HG03469 (cell line): Measurements from ENCODE around the gene RBM12.
"Not testable (repeated sequence)": the region's sequence is repeated elsewhere in the genome, so short reads cannot be mapped to it uniquely, and the experiment has no call there.

Experiments used
- ATAC-seq: cut with Tn5 transposase; IDR thresholded peaks from one replicate; pipeline ENCODE4 v1.9.1; 2021; ENCODE audit warnings: mild to moderate bottlenecking, moderate library complexity, moderate number of reproducible peaks; ENCODE audit not compliant: unreplicated experiment

Gene RBM12, protein sequence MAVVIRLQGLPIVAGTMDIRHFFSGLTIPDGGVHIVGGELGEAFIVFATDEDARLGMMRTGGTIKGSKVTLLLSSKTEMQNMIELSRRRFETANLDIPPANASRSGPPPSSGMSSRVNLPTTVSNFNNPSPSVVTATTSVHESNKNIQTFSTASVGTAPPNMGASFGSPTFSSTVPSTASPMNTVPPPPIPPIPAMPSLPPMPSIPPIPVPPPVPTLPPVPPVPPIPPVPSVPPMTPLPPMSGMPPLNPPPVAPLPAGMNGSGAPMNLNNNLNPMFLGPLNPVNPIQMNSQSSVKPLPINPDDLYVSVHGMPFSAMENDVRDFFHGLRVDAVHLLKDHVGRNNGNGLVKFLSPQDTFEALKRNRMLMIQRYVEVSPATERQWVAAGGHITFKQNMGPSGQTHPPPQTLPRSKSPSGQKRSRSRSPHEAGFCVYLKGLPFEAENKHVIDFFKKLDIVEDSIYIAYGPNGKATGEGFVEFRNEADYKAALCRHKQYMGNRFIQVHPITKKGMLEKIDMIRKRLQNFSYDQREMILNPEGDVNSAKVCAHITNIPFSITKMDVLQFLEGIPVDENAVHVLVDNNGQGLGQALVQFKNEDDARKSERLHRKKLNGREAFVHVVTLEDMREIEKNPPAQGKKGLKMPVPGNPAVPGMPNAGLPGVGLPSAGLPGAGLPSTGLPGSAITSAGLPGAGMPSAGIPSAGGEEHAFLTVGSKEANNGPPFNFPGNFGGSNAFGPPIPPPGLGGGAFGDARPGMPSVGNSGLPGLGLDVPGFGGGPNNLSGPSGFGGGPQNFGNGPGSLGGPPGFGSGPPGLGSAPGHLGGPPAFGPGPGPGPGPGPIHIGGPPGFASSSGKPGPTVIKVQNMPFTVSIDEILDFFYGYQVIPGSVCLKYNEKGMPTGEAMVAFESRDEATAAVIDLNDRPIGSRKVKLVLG

GRCh38 chr20:35664466-35665206 is at the start of gene RBM12, which contains the start of gene CPNE1:
TSS of gene RBM12 (minus strand) at chr20:35664900. CDS start at chr20:35655322, 9,578 bp downstream.
TSS of gene CPNE1 (minus strand) at chr20:35664900. CDS start at chr20:35632923, 31,977 bp downstream.
- ATAC-seq = peak; percentile 58

DNA sequence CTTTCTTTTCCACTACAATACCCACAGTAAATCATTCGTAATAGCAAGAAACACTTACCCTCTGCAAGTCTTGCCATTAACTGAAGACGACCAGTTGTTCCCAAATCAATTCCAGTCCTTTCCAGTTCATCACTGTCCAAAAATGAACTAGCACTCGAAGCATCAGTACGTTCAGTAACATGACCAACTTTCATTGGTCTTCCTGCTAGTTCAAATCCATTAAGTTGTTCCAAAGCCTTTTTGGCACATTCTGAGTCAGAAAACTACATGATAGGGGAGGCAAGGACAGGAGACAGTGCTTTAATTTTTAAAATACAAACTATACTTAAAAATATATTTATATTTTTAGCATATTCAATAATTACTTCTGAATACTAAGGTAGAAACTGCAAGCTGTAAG is 49.4 kb upstream of the RBM12 start:
- no peak for ATAC-seq

GRCh38 chr20:35713120-35713519 is 48.4 kb upstream of the RBM12 start:
- ATAC-seq = not testable (repeated sequence)

DNA sequence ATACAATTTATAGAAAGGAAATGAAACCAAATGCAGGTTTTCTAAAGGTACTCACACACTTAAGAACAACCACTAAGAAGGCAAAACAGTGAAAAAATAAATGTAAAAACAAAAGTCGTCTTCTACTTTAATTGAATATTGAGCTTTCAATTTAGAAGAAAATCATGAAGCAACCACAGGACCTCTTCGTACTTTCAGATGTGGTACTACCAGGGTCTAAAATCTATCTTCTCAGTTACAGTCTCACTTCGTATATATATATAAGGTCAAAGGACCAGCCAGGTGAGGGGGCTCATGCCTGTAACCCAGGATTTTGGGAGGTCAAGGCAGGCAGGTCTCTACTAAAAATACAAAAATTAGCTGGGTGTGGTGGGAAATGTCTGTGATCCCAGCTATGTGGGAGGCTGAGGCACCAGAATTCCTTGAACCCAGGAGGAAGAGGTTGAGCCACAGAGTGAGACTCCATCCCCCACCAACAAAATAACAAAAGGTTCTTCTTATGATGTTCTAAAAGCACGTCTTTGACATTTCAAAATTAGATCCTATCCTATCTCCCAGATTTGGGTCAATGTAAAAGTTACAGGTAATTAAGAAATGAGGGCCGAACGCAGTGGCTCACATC is 47.0 kb upstream of the RBM12 start:
- ATAC-seq = no peak

DNA sequence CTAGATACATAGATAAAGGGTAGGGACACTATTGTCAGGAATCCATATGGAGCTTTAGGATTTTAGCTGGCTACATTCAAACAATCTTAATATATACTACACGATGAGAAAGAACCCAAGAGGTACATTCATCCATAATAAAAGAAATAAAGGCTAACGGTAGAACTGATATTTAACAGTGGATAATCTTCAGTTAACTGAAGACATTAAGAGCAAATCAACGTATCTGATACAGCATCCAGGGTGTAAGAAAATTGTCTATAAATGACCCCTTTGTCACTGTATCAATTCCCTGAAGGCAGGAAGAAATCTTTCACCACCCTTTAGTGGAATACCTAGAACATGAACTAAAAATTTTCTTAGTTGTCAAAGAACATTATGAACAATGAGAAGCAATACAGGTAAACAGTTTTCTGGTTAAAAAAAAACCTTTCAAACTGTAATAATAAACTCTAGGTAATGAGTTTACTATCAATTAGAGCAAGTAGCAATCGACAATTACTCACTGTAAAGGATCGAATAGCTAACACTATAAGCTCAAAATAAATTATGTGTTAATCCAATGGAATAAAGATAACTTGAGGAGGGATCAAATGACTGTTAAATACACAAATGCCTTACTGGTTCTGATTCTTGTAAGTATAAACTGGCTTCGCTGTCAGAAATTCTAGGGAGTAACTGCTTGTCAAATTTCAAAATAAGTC is 46.3 kb upstream of the RBM12 start:
- no peak for ATAC-seq

GRCh38 chr20:35710039-35710438 is 45.3 kb upstream of the RBM12 start:
- ATAC-seq = no peak

- ATAC-seq = no peak
Observed at GRCh38 chr20:35709259-35709658, 44.6 kb upstream of the RBM12 start.

DNA sequence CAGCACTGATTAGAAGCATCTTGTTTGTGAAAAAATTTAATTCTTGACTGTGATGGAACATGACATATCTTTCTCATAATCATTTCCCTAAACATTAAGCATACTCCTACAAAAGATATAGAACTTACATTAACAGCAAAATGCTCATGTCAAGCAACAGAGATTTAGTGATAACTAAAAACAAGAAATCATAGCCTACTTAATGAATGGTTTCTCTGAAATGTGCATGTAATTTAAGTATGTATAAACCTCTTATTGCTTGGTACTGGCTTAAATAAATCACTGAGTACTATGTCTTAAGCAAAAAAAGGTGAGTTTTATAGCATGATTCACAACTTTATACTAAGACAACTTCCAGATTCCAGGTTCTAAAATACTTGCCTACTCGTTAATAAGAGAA is 43.8 kb upstream of the RBM12 start:
- no peak for ATAC-seq

GRCh38 chr20:35706591-35707529 is 42.2 kb upstream of the RBM12 start:
- not testable (repeated sequence) for ATAC-seq

- not testable (repeated sequence) for ATAC-seq
Observed at GRCh38 chr20:35705894-35706293, 41.2 kb upstream of the RBM12 start.

GRCh38 chr20:35704514-35705261 is 40.0 kb upstream of the RBM12 start:
- ATAC-seq = no peak

- ATAC-seq = no peak
Observed at GRCh38 chr20:35702824-35703695, 38.4 kb upstream of the RBM12 start.

DNA sequence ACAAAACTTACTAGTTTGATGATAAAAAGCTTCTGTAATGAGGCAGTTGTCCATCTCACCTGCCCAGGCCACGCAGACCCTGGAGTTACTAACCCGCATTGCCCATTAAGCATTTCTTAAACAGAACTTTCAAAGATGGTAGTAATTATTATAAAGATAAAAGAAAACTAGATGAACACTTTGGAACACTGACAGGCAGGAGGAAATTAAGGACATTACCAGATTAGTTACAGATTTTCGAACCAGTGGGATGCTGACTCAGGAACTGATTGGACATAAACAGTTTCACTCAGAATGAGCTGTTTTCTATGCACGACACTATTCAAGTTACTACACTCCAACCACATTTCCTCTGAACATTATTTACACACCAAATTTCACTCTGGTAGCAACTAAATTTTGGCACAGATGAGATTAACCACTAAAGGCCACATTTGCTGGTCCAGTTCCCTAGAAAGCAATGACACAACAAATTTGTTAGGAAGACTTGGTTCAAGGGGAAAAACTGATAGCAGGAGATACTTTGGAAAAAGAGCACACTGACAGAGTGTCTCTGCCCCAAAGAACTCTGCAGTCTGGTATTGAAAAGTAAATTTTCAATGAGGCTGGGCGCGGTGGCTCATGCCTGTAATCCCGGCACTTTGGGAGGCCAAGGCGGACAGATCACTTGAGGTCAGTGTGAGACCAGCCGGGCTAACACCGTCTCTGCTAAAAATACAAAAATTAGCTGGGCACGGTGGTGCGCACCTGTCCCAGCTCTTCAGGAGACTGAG is 37.5 kb upstream of the RBM12 start:
- no peak for ATAC-seq

DNA sequence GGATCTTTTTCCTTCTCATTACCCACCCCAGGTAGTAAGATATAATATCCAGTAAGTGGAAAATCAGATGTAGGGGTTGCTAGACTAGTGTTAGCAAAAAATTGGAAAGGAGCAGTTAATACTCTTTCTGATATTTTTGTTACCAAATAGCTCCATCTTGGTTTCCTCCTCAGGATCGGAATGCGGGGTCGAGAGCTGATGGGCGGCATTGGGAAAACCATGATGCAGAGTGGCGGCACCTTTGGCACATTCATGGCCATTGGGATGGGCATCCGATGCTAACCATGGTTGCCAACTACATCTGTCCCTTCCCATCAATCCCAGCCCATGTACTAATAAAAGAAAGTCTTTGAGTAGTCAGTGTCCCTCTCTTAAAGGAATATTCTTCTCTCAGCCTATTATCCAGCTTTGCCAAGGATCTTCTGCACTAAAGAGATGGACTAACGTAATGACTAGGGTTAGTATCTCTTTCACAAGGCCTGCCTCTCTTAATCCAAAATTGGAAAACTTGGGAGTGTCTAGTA is 36.0 kb upstream of the RBM12 start:
- no peak for ATAC-seq

DNA sequence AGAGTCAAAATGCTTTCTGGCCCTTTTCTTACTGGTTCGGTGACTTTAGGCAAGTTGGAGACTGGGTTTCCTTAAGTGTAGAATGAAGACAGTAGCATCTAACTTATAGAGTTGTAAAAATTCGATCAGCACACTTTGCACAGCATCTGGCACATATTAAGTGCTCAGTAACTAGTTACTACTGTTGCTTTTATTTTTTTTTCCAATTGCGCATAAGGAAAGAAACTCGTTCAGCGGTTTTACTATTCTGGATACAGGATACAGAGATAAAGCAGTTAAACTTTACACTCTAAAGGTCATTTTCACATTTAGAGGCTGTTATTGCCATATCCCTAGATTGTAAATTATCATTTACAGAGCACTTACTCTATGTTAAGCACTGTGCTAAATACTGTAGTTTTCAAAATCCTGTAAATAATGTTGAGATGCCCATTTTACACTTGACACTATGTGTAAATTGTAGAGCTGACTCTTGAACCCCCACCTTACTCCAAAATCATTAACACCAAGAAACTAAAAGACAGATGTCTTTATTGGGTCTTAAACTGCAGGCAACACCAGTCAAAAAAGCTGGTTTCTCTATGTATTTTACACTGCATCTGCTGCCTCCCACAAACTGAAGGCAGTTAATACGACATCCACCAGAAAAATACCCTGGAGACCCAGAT is 35.4 kb upstream of the RBM12 start:
- ATAC-seq = no peak
